ENCODE measurements around the gene ZNF236. TPM values are rescaled to one million over a fixed set of nuclear protein-coding genes. Genes with fewer than 3 reads are reported as not detected.

Gene ZNF236
- total and polyA plus RNA-seq, 10 of the 15 experiments (the other 5 are each of a cell fraction or from before 2014, with no cell fraction given), result 1.0 to 14.4 (median 5.9) TPM

DNA sequence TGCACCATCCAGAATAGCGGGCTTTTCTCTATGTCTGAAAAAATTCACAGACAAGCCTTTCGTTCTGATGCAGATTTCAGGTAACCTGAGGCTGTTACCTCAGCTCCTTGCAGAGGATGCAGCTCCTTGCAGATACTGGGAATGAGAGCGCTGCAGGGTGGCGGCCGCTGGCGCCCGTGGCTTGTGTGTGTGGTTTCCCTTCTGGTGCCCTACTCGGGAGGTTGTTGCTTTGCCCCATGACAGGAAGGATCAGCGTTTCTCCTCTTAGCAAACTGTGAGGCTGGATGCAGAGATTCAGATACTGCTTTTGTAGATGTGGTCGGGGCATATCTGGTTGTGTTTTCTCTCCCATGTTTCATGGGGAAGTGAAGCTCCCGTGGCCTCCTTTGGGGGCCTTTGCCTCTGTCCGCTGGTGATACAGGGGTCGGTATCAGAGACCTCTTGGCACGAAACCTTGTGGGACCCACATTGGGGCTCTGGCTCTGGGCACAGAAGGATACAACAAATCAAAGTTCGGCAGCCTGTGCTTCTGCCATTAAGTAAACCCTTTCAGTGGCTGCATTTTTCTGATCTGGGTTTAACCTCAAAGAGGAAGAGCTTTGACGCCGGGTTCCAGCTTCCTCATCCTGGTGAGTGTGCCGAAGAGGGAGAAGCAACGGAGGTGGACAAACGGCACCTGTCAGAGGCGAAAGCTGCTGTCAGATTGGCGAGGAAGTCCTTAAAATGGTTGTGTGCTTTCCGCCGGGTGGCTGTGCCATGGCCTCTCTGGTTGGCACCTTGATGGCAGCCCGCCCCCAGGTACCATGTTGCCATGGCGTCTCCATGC is 182.4 kb downstream of the ZNF236 start:
- BruUV-seq (replicated peaks), result no TSS peak
- RAD21 ChIA-PET (ENCODE audit: unreplicated experiment), result interaction anchor here (1.2 to 7.6 kb wide), 2 partner anchors 22 to 206 kb away, joined by 3 to 126 read pairs; no protein-coding TSS in a partner anchor
- Histone ChIP-seq H3K9ac (ENCODE audit: control insufficient read depth, insufficient read depth, low read length) (no peak overlapping the region), H2AFZ (ENCODE audit: control insufficient read depth, low read depth, low read length) (no peak overlapping the region), H3K36me3 (ENCODE audit: control insufficient read depth in 2 of 2, insufficient read depth in 2 of 2, low read length in 1 of 2) (peaks cover 0 to 2% of the 10 kb centered on the region in 2 experiments; a peak in 1 of 4 replicates), H3K4me1 (ENCODE audit: control insufficient read depth, insufficient read depth, low read length) (no peaks in the 10 kb centered on the region), H3K4me2 (ENCODE audit: control insufficient read depth, insufficient read depth) (peak overlapping the region; percentile 26; the same call in 1 of the 2 replicates), H3K79me2 (ENCODE audit: control insufficient read depth, insufficient read depth, low read length) (no peaks in the 10 kb centered on the region), H3K27me3 (replicated peaks in 1 of 2; ENCODE audit: control insufficient read depth in 2 of 2, insufficient read depth in 2 of 2, low read length in 1 of 2) (no peaks in the 10 kb centered on the region), H3K27ac (ENCODE audit: control insufficient read depth, insufficient read depth) (no peak overlapping the region), H3K9me3 (replicated peaks; ENCODE audit: control insufficient read depth, insufficient read depth, low read length) (no peaks in the 10 kb centered on the region), H4K20me1 (ENCODE audit: control insufficient read depth, insufficient read depth) (no peaks in the 10 kb centered on the region), H3K4me3 (no peak overlapping the region)
- CTCF ChIA-PET, result interaction anchor here (0.8 to 3.7 kb wide), 8 partner anchors 10 to 207 kb away, joined by 3 to 25 read pairs (median 3); no protein-coding TSS in a partner anchor
- TF ChIP-seq MYB (IDR thresholded peaks at IDR 0.05; ENCODE audit: borderline replicate concordance, low read depth, low read length), result no peak
- TF ChIP-seq SPI1 (IDR thresholded peaks at IDR 0.05; ENCODE audit: borderline replicate concordance, insufficient read depth, low read depth, low read length), result peak; percentile 31; the same call in 1 of the 2 replicates
- TF ChIP-seq, protein P1, sequence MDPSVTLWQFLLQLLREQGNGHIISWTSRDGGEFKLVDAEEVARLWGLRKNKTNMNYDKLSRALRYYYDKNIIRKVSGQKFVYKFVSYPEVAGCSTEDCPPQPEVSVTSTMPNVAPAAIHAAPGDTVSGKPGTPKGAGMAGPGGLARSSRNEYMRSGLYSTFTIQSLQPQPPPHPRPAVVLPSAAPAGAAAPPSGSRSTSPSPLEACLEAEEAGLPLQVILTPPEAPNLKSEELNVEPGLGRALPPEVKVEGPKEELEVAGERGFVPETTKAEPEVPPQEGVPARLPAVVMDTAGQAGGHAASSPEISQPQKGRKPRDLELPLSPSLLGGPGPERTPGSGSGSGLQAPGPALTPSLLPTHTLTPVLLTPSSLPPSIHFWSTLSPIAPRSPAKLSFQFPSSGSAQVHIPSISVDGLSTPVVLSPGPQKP (IDR thresholded peaks at IDR 0.05; ENCODE audit: low read depth, low read length), result no peak
- DNase-seq (ENCODE audit: low read depth, low spot score) (no peak), ATAC-seq (no peak), FAIRE-seq (no peak)
- 72% methylated on average over 24 of the region's 26 CpGs for WGBS (ENCODE audit: insufficient coverage, insufficient replicate concordance, low lambda C conversion rate, missing lambda C conversion rate)
- in situ Hi-C loops (cut with MboI), result loop anchor here (5.0 to 10.0 kb wide), 2 partner anchors 198 to 650 kb away; no protein-coding TSS in a partner anchor
- POLR2A ChIA-PET, result no interaction called here
- SMC1A ChIA-PET (ENCODE audit: uncharacterized antibody, unreplicated experiment), result interaction anchor here (1.8 to 4.0 kb wide), 2 partner anchors 118 to 206 kb away, joined by 5 to 24 read pairs; no protein-coding TSS in a partner anchor
- intact Hi-C loops (cut with micrococcal nuclease; ENCODE audit: unreplicated experiment), result loop anchor here (5.0 kb wide), 2 partner anchors 128 to 648 kb away; partner anchors contain the start of gene MBP
